ENCODE measurements around the gene CLMN.
"Not testable (repeated sequence)": the region's sequence is repeated elsewhere in the genome, so short reads cannot be mapped to it uniquely, and the experiment has no call there.

CLMN gene

DNA sequence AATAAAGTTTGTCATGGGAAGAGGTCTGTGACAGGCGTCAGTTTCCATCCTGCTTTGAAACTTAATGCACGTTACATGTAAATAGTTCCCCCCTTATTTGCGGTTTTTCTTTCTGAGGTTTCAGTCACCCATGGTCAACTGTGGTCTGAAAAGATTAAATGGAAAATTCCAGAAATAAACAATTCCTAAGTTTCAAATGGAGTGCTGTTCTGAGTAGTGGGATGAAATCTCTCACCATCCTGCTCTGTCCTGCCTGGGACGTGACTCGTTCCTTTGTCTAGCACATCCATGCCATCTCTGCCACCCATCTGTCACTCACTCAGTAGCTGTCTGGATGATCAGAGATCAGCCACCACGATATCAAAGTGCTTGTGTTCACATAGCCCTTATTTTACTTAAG is 111.1 kb downstream of the CLMN start:
- TF ChIP-seq, protein P1, sequence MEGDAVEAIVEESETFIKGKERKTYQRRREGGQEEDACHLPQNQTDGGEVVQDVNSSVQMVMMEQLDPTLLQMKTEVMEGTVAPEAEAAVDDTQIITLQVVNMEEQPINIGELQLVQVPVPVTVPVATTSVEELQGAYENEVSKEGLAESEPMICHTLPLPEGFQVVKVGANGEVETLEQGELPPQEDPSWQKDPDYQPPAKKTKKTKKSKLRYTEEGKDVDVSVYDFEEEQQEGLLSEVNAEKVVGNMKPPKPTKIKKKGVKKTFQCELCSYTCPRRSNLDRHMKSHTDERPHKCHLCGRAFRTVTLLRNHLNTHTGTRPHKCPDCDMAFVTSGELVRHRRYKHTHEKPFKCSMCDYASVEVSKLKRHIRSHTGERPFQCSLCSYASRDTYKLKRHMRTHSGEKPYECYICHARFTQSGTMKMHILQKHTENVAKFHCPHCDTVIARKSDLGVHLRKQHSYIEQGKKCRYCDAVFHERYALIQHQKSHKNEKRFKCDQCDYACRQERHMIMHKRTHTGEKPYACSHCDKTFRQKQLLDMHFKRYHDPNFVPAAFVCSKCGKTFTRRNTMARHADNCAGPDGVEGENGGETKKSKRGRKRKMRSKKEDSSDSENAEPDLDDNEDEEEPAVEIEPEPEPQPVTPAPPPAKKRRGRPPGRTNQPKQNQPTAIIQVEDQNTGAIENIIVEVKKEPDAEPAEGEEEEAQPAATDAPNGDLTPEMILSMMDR (IDR thresholded peaks at IDR 0.05), result no peak
- H3K4me1 Mint-ChIP-seq, result peaks cover 4% of the 10 kb centered on the region
- H3K27ac Mint-ChIP-seq, result no peak overlapping the region
- peaks cover 5% of the 10 kb centered on the region for H3K27me3 Mint-ChIP-seq (ENCODE audit: low read depth, poor library complexity)
- no peak overlapping the region for H3K4me3 Mint-ChIP-seq
- H3K9me3 Mint-ChIP-seq, result peaks cover 18% of the 10 kb centered on the region
- DNase-seq, result no peak
- H3K36me3 Mint-ChIP-seq (ENCODE audit: low read depth), result peaks cover 25% of the 10 kb centered on the region

DNA sequence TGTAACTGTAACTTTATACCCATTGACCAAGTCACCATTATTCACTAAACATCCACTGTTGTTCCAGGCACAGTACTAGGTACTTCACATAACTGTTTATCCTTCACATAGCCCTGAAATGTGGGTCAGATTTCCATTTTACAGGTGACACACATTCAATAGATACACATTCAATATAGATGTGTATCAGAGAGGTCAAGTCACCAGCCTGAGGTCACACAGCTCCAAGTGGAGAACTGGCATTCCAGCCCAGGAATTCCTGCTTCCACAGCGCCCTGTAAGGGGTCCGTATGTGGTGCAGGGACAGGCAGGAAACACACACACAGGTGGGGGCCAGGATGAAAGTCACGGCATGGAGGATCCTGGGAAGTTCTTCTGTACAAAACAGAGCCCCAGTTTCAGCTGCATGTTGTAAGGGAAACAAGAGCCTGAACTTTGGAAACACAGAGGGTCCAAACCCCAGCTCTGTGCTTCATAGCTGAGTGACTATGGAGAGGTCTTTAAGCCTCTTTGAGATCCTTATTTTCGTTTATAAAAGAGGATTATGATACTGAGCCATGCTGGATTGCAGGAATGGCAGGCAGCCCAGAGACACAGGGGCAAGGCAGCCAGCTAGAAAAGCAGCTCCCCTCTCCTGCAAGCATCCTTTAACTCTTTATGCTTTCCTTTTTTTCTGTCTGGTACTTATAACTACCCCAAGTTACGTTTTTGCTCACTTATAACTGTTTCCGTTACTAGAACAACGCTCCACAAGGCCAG is 112.1 kb downstream of the CLMN start:
- TF ChIP-seq, protein P1 (IDR thresholded peaks at IDR 0.05), result no peak
- Mint-ChIP-seq H3K36me3 (ENCODE audit: low read depth) (peaks cover 28% of the 10 kb centered on the region), H3K9me3 (peaks cover 24% of the 10 kb centered on the region), H3K27ac (peak overlapping the region; percentile 52), H3K4me1 (no peaks in the 10 kb centered on the region), H3K4me3 (no peak overlapping the region), H3K27me3 (ENCODE audit: low read depth, poor library complexity) (peaks cover under 1% of the 10 kb centered on the region)
- no peak for DNase-seq

DNA sequence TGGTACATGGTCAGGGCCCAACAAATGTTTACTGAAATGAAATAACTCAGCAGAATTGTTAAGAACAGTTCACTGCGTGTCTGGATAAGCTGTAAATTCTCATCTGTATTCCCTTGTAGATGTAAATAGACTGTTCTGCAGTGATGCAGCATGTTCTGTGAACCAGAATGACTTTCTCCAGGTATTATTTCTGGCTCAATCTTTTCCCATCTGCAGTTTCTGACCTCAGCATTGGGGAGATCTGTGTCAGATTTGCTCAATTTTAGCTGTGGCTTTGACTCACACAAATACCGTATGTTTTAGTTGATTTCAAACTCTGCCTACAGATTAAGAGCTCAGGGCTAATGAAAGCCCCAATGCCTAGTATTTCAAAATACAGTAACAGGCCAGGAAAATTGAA is 113.2 kb downstream of the CLMN start:
- H3K27ac Mint-ChIP-seq, result no peak overlapping the region
- no peaks in the 10 kb centered on the region for H3K27me3 Mint-ChIP-seq (ENCODE audit: low read depth, poor library complexity)
- H3K36me3 Mint-ChIP-seq (ENCODE audit: low read depth), result peaks cover 28% of the 10 kb centered on the region
- no peaks in the 10 kb centered on the region for H3K4me1 Mint-ChIP-seq
- DNase-seq, result no peak
- TF ChIP-seq, protein P1 (IDR thresholded peaks at IDR 0.05), result no peak
- peaks cover 24% of the 10 kb centered on the region for H3K9me3 Mint-ChIP-seq
- H3K4me3 Mint-ChIP-seq, result no peak overlapping the region

DNA sequence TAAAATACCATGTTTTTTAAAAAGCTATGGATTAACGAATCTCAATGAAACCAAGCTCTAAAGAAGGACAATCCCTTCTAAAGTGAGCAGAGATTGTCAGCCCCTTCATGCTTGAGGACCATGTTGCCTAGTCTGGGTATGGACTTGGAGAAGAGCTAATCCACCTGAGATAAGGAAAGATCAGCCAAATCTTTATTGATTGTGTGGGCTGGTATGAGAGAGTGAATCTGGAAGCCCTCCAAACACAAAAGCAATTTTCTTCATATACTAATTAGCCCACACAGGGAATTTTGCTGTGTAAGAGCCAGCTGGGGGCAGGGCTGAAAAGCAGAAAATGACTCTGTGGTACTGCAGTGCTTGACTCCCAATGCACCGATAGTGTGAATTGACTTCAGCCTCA is 115.0 kb downstream of the CLMN start:
- Mint-ChIP-seq H3K9me3 (peaks cover 24% of the 10 kb centered on the region), H3K4me3 (no peak overlapping the region), H3K36me3 (ENCODE audit: low read depth) (peaks cover 28% of the 10 kb centered on the region), H3K27me3 (ENCODE audit: low read depth, poor library complexity) (no peaks in the 10 kb centered on the region), H3K4me1 (peaks cover 8% of the 10 kb centered on the region), H3K27ac (no peak overlapping the region)
- no peak for DNase-seq
- TF ChIP-seq, protein P1 (IDR thresholded peaks at IDR 0.05), result no peak

DNA sequence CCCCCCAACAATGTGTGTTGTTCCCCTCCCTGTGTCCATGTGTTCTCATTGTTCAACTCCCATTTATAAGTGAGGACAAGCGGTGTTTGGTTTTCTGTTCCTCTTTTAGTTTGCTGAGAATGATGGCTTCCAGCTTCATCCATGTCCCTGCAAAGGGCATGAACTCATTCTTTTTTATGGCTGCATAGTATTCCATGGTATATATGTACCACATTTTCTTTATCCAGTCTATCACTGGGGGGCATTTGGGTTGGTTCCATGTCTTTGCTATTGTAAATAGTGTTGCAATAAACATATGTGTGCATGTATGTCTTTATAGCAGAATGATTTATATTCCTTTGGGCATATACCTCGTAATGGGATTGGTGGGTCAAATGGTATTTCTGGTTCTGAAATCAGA is 118.0 kb downstream of the CLMN start:
- peaks cover 24% of the 10 kb centered on the region for H3K9me3 Mint-ChIP-seq
- not testable (repeated sequence) for H3K27ac Mint-ChIP-seq; H3K27me3 Mint-ChIP-seq (ENCODE audit: low read depth, poor library complexity); DNase-seq; H3K4me3 Mint-ChIP-seq
- H3K4me1 Mint-ChIP-seq, result peaks cover 19% of the 10 kb centered on the region
- H3K36me3 Mint-ChIP-seq (ENCODE audit: low read depth), result peaks cover 28% of the 10 kb centered on the region

DNA sequence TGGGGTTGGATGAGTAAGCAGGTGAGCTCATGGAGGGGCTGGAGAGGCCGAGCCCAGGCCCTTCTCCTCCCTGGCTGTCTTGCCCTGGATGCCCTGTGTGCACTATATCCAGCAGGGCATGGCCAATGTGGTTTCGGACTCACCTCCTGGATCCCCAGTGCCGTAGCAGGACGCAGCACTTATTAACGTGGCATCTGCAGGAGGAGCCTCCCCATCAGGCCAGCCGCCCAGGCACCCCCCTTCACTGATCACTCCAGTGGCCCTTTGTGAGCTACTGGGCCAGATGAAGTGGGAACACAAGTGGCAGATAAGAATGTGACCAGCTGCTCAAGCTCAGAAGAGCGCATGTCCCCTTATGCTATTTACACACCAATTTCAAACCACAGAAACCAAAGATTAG is 119.3 kb downstream of the CLMN start:
- Mint-ChIP-seq H3K9me3 (peaks cover 24% of the 10 kb centered on the region), H3K27me3 (ENCODE audit: low read depth, poor library complexity) (no peaks in the 10 kb centered on the region), H3K27ac (no peak overlapping the region), H3K4me3 (no peak overlapping the region), H3K36me3 (ENCODE audit: low read depth) (peaks cover 27% of the 10 kb centered on the region), H3K4me1 (peaks cover 19% of the 10 kb centered on the region)
- TF ChIP-seq, protein P1 (IDR thresholded peaks at IDR 0.05), result no peak
- DNase-seq, result no peak

Measured in nephron progenitor cell (in vitro differentiated cells).